Epithelial cell of proximal tubule (primary cell): ENCODE data around the gene RIN1. TPM values are rescaled to one million over a fixed set of nuclear protein-coding genes. Genes with fewer than 3 reads are reported as not detected.

Source experiments
- DNase-seq: peaks from one replicate; pipeline ENCODE4 v3.0.0-alpha.2; 2011; ENCODE audit warnings: low read depth
- H3K4me3 ChIP-seq: 2 replicates; pipeline ENCODE4 v1.5.1; 2011; ENCODE audit warnings: low read depth, mild to moderate bottlenecking, low read length
- total RNA-seq: library from RNA; depleted of rRNA; stranded (reverse); fragments of >200 nt; gene quantifications from 2 replicates; pipeline ENCODE4 v1.2.3, GENCODE V29; 2015
- TF ChIP-seq, protein P1 (sequence below): conservative IDR thresholded peaks from 2 replicates; pipeline ENCODE4 v1.5.1; 2012; ENCODE audit warnings: low read depth, mild to moderate bottlenecking, low read length

RIN1 gene
- total RNA-seq, 1 donor from 2014 or later = 18.9 TPM

DNA sequence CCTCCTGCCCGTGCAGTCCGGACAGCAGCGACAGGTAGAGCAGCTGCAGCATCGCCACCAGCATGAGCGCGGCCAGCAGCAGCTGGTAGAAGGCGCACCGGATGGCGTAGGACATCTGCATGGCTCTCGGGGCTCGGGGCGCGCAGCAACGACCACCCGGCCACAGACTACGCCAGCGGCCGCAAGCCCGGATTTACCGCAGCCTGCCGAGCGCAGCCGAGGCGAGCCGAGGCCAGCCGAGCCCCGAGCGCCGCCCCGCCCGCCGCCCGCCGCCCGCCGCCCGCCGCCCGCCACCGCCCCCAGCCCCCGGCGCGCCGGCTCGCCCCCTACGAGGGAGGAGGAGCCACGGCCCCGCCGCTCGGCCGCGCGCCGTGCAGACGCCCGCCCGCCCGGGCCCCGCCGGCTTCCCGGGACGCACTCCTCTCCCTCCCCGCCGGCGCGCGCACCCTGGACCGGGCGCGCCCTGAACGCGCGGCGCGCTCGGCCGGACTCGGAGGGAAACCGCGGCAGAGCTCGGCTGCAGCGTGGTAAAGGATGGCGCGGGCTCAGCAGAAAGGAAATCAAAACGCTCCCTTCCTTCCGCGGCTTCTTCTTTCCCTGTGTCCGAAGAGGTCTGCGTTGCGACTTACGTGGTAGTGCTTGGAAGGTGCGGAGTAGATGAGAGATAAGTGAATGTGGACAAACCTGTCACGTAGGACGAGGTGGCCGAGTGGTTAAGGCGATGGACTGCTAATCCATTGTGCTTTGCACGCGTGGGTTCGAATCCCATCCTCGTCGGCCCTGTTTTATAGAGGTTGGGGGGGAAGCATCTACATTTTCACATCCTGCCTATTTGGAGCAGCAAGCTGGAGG is 11.4 kb upstream of the RIN1 start, which contains the start of gene B4GAT1:
B4GAT1 (minus strand) TSS at position 205 of the 852 bp plus-strand sequence; CDS start at position 121, 84 bp downstream.
- peak; percentile 61 for DNase-seq
- H3K4me3 ChIP-seq = peak within 1 kb of the TSS; percentile 88
- TF ChIP-seq, protein P1, sequence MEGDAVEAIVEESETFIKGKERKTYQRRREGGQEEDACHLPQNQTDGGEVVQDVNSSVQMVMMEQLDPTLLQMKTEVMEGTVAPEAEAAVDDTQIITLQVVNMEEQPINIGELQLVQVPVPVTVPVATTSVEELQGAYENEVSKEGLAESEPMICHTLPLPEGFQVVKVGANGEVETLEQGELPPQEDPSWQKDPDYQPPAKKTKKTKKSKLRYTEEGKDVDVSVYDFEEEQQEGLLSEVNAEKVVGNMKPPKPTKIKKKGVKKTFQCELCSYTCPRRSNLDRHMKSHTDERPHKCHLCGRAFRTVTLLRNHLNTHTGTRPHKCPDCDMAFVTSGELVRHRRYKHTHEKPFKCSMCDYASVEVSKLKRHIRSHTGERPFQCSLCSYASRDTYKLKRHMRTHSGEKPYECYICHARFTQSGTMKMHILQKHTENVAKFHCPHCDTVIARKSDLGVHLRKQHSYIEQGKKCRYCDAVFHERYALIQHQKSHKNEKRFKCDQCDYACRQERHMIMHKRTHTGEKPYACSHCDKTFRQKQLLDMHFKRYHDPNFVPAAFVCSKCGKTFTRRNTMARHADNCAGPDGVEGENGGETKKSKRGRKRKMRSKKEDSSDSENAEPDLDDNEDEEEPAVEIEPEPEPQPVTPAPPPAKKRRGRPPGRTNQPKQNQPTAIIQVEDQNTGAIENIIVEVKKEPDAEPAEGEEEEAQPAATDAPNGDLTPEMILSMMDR = no peak

DNA sequence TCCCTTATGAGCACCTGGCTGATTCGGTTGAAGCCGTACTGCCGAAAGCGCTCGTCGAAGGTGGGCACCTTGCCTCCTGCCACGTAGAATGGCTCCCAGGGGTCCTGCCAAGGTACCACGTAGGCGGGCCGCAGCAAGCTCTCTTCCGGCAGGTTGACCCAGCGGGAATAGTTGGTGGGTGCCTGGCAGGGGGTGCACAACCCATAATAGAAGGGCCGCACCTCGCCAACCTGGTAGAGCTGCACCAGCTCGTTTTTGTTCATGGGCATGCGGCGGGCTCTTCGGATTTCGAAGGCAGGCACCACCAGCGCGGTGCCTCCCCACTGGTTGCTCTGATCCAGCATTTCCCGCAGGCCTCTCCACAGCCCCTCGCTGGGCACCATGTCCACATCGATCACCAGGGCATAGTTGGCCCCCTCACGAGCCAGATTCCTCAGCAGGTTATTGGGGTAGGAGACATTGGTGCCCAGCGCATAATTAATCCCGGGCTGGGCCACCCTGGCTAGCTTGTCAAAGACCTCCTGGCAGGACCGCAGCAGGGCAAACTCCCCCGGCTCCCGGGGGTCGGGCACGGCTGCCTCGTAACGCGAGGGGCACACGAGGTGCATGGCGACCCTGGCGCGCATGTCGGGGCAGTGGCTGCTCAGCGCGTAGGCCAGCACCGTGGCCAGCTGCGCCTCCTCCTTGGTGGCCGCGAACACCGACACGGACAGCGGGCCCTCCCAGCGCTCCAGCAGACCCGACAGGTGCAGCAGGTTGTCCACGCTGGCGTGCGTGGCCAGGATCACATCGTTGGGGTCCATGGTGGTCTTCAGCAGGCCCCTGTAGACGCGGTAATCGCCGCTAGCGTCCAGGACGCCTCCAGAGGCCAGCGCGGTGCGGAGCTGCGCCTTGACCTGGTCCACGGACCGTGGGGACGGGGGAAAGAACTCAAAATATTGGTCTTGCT is 10.5 kb upstream of the RIN1 start:
- peak overlapping the region; percentile 88 for H3K4me3 ChIP-seq
- TF ChIP-seq, protein P1 = no peak
- no peak for DNase-seq

DNA sequence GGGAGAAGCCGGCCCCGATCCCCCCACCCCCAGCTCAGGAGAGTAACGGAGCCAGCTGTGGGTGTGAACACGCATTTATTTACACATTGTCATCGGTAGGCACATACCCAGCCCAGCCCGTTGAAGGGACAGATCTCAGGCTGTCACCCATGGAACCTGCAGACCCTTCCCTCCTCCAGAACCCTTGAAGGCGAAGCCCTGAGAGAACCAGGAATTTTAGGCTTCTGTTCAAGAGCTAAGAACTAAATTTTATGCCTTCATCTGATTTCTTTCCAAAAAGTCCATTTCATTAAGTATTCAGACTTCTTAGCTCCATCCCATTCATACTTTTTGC is 9.0 kb upstream of the RIN1 start:
- DNase-seq = no peak
- TF ChIP-seq, protein P1 = no peak
- peak overlapping the region; percentile 88 for H3K4me3 ChIP-seq

DNA sequence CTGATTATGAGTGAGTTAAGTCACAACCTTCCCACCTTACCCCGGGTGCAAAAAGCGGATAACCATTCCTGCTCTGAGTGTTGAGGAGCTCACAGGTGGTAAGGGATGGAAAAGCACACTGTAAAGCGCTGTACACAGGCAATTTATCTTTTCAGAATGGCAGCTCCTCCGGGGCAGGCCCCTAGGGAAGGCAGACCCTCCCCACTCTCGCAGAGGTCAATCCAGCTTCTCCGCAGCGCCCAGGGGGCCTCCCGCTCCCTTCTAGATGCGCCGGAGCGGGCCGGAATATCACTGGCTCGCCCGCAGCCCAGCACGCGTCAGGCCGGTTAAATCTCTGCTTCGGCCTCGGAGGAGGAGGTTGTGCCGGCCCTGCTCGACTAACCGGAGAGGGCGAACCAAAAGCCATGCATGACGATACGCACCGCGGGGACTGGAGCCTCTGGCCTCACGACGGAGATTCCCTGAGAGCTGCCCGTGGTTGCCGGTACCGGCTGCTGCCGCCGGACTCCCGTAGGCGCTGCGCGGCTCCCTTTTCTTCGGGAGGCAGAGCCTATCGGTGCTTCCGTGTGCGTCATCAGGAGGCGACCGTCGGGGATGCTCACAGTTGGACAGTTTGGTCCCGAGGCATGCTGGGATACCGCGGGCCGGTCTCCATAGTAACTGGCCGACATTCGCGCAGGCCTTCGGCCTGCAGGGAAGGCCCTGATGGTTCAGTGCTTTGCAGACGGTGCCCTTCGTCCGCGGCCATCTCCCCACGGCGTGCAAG is 8.5 kb upstream of the RIN1 start, which contains the start of gene BRMS1:
BRMS1 (minus strand) TSS at position 555 of the 766 bp plus-strand sequence. CDS start 2,870 bp downstream, outside the sequence.
- TF ChIP-seq, protein P1 = no peak
- peak within 1 kb of the TSS; percentile 88 for H3K4me3 ChIP-seq
- DNase-seq = peak; percentile 76

DNA sequence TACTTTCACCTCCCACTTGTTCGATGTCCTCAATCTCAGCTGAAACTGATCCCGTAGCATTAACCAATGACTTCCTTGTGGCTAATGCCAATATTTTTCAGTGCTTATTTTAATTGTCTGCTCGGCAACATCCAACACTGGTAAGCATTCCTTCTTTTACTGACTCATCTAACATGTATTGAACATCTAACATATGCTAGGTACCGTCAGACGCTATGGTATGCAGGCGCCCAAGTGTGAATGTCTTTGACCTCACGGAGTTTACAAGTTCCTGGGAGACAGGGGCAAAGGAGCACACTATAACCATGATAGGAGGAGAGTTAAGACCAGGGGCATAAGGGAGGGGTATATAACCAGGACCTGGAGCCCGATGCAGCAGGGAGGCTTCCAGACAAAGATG is 6.9 kb upstream of the RIN1 start:
- H3K4me3 ChIP-seq = no peak overlapping the region
- DNase-seq = no peak
- TF ChIP-seq, protein P1 = no peak

DNA sequence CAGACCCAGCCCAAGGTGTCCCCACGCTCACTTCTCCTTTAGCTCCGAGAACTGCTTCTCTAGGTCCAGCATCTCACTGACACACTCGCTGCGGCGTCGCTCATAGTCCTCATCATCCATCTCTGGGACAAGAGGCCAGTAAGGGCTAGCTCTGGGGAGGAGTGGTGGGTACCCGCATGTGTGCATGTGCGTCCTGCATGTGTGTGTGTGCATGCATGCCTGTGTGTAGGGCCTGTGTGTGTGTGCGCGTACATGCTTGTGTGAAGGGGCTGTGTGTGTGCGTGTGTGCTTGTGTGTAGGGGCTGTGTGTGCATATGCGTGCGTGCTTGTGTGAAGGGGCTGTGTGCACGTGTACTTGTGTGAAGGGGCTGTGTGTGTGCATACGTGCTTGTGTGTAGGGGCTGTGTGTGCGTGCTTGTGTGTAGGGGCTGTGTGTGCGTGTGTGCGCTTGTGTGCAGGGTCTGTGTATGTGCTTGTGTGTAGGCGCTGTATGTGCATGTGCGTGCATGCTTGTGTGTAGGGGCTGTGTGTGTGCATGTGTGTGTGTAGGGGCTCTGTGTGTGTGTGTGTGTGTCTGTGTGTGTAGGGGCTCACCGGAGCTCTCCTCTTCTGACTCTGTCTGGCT is 5.4 kb upstream of the RIN1 start:
- H3K4me3 ChIP-seq = no peak overlapping the region
- DNase-seq = no peak
- TF ChIP-seq, protein P1 = no peak
